Activated CD4-positive, alpha-beta T cell treated with anti-CD3 and anti-CD28 coated beads for 1 hour (primary cell): ENCODE data around the gene RAI14.
"Not testable (repeated sequence)": the region's sequence is repeated elsewhere in the genome, so short reads cannot be mapped to it uniquely, and the experiment has no call there.

Source experiments
- DNase-seq: peaks from one replicate; pipeline ENCODE4 v3.0.0-alpha.2; 2020

Gene RAI14

DNA sequence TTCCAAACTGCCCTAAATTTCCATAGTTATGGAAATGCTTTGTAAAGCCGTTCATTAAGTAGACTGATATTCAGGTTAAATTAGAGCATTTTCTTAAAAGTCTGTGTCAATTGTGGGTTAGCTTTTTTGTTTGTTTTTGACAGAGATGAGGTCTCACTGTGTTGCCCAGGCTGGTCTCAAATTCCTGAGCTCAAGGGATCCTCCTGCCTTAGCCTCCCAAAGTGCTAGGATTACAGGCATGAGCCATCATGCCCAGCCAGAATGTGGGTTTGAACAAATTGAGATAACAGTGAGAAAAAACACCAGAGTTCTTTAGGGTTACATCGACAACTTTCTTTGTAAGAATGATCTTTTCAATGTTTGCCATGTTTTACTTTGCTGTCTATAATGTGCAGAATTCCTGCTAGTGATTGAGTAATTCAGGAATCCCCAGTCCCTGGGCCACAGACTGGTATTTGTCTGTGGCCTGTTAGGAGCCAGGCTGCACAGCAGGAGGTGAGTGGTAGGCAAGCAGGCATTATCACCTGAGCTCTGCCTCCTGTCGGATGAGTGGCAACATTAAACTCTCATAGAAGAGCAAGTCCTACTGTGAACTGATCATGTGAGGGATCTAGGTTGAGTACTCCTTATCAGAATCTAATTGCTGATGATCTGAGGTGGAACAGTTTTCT is 80.5 kb downstream of the RAI14 start:
- no peak for DNase-seq

- no peak for DNase-seq
Measured at GRCh38 chr5:34737731-34738130, 81.6 kb downstream of the RAI14 start.

GRCh38 chr5:34738381-34738780 is 82.3 kb downstream of the RAI14 start:
- no peak for DNase-seq

DNA sequence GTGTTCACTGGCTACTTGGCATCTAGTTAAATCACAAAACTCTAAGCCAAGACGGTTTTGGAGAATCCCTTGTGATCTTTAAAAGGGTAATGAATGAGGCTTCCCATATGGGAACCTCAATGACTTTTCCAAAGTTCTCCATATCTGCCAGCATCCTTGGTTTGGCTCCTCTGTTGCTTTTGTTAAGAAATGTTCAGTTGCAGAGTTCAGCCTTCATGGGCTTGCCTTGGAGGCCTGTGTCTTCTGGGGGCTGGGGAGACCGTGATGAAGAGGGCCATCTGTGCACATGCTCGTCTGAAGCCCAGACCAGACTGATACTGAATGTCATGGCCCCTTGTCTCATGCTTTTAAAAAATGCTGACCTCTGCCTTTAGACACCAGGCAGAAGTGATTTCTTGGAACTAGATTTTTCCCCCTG is 84.3 kb downstream of the RAI14 start:
- DNase-seq, result no peak

DNA sequence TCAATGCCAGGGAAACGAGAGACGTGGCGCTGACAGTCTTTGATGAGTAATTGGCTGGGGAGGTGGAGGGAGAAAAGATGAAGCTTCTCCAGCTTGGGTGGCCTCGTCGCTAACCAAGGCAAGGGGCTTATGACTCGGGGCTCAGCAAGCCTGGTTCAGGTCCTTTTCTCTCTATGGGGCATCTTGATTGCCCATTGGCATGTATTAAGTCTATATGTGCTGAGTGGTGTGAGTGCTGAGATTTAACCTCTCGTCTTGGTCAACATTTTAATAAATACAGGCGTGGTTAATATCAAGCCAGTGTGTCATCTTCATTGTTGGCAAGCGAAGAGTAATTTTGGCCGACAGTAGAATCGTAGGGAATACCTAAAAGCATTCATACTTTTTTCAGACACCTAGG is 85.9 kb downstream of the RAI14 start:
- DNase-seq, result no peak

DNA sequence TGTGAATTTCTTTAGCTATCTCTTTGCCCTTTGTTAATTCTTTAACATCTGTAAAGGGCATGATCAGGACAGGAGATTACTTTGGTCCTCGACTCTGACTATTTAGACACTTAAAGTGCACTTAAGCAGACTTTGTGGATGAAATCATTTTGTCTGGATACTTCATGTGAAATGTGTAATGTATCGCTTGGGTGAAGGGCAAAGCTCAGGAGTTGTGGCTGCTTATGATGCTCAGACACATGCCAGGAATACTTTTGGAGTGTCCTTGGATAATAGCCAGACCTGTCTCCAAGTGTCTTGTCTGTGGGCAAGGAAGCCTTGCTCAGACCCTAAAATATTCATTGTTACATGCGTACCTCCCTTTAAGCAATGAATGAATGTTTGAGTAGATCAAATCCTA is 87.8 kb downstream of the RAI14 start:
- no peak for DNase-seq

DNA sequence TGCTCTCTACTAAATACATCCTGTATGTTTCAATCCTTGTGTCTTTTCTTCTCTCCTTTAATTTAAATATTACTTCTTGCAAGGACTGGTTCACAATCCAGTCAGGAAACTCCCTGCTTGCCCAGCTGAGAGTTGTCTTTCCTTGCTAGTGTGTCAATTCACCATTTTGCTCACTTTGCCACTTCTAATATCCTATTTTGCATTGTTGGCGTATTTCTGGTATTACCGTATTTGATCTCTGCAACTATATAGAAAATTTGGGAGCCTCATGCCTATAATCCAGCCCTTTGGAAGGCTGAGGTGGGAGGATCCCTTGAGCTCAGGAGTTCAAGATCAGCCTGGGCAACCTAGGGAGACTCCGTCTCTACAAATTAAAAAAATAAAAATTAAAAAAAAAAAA is 92.3 kb downstream of the RAI14 start:
- DNase-seq, result no peak

DNA sequence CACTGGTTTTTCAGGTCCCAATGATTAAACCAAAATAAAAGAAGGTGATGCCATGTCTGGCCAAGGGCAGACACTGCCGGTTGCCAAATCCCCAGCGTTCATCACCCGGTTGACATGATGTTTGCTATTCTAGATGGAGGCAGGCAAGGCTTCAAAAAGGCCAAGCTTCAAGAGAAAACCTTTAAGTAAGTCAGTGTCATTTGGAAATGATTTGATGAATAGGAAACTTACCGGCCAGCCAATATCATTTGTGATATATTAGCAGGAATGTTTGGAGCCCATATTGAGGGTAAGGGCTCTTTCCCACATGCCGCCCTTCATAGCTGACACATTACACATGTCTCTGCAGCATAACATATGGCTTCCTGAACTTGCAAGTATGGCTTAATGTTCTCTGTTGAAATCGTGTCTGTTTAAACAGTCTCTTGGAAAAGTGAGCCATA is 93.3 kb downstream of the RAI14 start:
- DNase-seq, result no peak

DNA sequence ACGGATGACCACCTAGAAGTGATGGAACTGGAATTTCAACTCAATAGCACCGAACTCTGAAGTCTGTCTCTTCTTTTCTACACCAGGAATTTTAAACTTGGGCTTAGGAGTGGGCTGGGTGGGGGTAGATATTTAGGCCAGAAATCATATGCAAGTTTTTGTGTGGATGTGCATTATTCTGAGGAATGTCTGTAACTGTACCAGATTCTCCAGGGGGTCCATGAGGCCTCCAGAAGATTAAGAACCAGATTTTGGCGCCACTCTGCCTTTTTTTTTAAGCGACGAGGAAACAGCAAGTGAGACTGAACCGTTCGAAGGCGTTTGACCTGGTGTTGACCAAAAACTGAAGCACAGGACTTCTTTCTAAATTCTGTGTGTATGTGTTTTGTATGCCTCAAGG is 94.1 kb downstream of the RAI14 start:
- no peak for DNase-seq

DNA sequence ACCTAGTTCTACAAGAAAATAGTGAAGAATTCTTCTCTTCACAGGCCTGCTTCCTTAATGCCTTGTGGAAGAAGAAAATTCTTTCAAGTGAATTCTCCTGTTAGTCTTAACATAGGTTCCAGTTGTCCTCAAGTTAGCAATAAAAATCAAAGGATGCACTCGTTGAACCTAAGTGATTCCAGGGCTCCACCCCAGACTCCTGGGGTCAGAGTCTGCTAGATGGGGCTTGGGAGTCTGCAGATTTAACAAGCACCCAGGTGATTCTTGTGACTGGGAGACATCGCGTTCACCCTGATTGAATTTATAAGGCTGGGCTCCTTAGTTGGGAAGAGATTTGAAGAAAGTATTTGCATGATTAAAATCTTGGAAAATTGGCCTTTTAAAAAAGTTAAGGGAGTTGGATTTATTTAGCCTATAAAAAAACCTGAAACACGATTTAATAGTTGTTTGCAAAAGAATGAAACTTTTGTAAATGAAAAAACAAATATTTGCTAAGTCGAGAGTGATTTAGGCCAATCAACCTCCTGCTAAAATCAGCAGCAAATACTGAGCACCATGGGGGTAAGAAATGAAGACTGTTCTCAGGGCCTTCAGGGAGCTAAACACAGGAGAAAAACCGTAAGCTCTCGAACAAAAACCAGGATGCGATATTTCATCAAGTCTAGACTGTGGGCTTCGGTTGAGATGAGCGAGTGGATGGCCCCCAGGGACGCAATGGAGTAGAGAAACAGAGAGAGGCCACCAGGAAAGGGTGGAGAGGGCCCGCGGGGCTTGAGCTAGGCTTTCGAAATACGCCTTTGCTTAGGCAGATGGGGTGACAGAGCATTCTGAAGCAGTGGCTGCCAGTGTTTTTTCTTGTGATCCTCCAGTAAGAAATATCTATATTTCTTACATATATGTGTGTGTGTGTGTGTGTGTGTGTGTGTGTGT is 95.9 kb downstream of the RAI14 start:
- DNase-seq, result no peak

GRCh38 chr5:34753236-34753635 is 97.1 kb downstream of the RAI14 start:
- not testable (repeated sequence) for DNase-seq

DNA sequence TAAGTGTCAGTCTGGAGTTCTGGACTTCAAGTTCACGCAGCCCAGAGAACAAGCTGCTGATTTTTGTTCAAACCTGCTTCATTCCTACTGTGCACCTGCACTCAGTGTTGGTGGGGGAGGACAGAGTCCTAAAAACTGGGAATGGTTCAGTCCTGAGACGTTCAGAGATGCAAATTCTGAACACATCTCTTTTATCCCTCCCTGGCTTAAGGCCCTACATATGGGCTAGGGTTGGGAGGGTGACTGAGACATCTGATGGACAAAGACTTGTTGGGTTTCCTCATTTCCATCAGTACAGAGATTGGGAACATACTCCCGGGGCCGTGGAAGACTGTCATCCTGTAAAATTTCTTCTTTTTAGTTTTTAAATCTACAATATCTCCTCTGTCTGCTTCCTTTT is 99.8 kb downstream of the RAI14 start:
- DNase-seq, result no peak

- DNase-seq, result no peak
Measured at GRCh38 chr5:34756781-34757624, 100.9 kb downstream of the RAI14 start.

- no peak for DNase-seq
Measured at GRCh38 chr5:34758514-34758913, 102.4 kb downstream of the RAI14 start.

- DNase-seq, result not testable (repeated sequence)
Measured at GRCh38 chr5:34759213-34759612, 103.1 kb downstream of the RAI14 start.

DNA sequence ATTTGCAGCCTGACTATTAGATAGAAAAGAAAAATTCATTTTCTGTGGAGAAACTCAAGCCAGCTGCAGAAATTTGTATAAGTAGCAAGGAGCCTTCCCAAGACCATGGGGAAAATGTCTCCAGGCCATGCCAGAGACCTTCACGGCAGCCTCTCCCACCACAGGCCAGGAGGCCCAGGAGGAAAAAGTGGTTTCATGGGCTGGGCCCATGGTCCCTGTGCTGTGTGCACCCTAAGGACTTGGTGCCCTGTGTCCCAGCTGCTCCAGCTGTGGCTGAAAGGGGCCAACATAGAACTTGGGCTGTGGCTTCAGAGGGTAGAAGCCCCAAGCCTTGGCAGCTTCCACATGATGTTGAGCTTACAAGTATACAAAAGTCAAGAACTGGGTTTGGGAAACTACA is 109.5 kb downstream of the RAI14 start:
- no peak for DNase-seq

GRCh38 chr5:34767180-34767579 is 111.1 kb downstream of the RAI14 start:
- no peak for DNase-seq

GRCh38 chr5:34770486-34770885 is 114.4 kb downstream of the RAI14 start:
- no peak for DNase-seq

DNA sequence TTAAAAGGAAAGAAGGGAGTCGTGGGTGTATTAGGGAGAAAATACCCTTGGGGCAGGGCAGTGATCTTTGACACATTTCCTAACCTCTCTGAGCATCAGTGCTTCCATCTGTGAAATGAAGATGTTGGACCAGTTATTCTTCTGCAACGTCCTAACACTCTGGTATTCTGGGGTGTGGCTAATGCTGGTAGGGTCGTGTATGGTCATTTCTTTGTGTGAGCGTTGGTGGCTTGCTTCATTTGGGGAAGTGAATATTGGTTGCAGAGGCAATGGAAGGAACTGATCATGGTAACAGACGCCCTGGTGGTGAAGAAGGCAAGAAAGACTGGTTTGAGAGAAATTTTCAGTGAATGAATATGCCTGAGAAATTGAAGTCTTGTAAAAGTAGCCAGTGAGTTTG is 114.9 kb downstream of the RAI14 start:
- no peak for DNase-seq

- DNase-seq, result no peak
Measured at GRCh38 chr5:34772267-34773098, 116.4 kb downstream of the RAI14 start.

DNA sequence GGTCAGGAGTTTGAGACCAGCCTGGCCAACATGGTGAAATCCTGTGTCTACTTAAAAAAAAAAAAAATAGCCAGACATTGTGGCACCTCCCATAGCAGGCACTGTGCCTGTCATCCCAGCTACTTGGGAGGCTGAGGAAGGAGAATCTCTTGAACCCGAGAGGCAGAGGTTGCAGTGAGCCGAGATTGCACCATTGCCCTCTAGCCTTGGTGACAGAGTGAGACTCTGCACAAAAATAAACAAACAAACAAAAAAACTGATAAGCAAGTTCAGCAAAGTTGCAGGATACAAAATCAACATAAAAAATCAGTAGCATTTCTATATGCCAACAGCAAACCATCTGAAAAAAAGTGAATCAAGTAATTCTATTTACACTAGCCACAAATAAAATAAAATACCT is 118.0 kb downstream of the RAI14 start:
- DNase-seq, result no peak

GRCh38 chr5:34774678-34775077 is 118.5 kb downstream of the RAI14 start:
- not testable (repeated sequence) for DNase-seq
